GM18858 (cell line): Measurements from ENCODE around the gene LRCH3.

ENCODE experiments used
- ATAC-seq: cut with Tn5 transposase; IDR thresholded peaks from one replicate; pipeline ENCODE4 v1.9.1; 2021; ENCODE audit not compliant: unreplicated experiment

Gene LRCH3

DNA sequence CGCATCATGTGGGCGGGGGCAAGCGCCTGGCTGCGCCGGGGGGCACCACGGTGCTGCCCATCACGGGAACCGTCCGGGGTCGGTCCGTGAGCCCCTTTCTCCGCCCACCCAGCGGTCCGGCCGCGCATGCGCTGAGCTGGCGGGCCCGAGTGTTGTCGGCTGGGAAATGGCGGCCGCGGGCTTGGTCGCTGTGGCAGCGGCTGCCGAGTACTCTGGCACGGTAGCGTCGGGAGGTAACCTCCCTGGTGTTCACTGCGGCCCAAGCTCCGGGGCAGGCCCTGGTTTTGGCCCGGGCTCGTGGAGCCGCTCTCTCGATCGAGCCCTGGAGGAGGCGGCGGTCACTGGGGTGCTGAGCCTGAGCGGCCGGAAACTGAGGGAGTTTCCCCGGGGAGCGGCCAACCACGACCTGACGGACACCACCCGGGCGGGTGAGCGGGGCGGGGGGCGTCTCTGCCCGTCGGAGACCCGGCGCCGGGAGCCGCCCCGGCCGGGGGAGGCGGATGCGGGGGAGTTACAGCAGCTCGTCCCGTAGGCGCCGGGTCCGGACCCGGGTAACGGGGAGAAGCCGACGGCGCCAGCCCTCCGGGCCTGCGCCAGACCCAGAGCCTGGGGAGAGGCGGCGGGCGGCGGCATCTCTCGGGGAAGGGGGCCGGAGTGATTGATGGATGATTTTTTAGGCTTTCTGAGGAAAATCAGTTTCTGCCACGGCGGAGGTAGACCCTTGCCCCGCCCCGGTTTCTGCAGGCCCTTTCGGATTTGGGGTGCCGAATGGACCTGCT, at the start of gene LRCH3:
TSS of gene LRCH3 (plus strand) at position 142 of the 779 bp plus-strand sequence. CDS start at position 167, 25 bp downstream.
- ATAC-seq: peak; percentile 53

DNA sequence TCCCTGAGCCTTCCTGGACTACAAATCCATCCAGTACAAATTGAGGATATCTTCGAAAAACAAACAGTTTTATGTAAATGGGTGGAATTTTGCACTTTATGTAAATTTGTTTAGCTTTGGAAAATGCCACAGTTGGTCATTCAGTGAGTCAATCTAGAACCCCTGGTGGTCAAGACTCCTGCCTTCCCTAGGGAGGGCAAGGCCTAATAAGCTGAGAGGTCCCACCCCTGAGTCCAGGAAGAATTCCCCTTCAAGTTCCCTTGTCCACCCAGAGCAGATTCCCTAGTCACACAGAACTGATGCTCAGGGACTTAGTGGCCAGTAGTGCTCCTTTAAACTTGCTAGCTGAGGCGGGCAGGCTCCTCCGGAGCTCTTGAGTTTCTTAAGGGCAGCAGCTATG, 48.3 kb upstream of the LRCH3 start:
- no peak for ATAC-seq

DNA sequence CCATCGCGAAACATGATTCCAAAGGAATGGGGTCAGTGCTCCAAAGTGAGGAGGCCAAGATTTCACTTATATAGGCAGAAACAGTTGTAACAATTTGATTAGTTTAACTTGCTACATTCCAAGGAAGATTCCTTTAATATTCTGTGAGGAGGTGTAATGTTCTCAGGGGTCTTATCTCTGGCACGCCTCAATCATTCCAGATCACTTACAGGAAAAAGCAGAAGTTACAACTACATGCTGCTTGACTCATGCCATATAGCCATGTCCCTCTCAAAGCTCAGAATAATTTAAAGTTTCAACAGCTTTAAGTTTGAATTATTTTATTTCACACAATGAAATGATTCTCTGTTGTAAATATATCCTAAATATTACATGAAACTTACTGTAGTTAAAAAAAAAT, 44.8 kb upstream of the LRCH3 start:
- no peak for ATAC-seq

DNA sequence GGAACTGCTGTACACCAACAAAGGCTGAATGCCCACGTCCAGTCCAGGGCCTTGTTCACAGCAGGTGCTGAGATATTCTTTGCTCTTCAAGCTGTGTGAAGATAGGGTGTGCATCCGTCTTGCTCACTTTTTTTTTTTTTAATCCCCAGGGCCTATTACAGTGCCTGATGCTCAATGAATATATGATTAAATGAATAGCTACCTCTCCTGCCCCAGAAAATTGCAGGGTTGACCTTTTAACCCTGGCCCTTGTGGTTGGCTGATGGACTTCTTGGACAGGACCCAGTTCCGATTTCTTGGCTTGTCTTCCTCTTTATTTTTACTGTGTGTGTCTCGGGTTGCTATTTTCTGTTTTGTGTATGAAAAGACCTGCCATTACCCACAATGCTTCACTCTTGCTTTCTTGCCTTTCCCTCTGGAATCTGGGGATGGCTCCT, 44.2 kb upstream of the LRCH3 start:
- ATAC-seq: no peak

DNA sequence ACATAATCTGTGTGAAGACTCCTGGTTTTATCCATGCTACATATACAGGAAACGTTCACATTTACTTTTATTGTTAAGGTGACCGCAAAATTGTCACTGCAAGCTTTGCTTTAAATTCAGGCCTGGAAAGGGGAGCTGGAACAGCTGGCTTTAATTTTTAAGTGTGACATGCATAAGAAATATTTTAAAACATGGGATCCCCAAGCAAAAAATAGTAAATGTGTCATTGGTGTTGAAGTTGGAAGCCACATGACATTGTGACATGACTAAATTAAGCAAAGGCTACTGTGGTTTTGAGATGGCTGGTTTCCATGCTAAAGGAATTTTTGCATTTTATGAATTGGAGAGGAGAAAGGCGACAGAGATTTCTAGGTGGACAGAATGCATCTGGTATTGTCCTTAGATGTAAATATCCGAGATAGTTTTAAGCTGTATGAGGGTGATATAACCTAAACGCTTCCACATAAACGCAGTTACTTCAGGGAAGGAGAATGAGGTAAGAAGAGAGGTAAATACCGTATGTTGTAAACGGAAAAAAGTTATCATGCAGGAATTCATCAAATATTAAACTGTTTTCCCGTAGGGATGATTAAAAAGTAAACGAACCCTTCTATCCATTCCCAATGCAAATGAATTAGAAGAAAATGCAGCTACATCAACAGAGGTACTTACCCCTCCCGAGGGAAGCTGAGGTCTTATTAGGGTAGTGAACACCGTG, 42.3 kb upstream of the LRCH3 start:
- no peak for ATAC-seq

DNA sequence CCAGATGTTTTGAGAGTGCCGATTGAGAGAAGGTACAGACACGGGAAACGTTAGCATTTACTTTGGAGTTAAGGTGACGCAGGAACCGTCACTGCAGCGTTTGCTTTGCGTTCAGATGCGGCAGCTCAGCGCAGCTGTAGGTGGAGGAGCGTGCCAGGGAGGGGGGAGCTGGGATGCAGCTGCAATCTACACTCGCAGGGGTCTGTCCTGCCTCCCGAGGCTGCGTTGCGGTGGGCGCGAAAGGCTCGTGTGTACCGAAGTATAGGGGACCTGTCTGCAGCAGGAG, 41.8 kb upstream of the LRCH3 start:
- ATAC-seq: peak; percentile 11

GRCh38 chr3:197749601-197750395, 41.3 kb upstream of the LRCH3 start, which contains the start of gene FYTTD1:
FYTTD1 (plus strand) TSS chr3:197749883; CDS start chr3:197749972, 89 bp downstream.
- ATAC-seq: peak; percentile 60

- no peak for ATAC-seq
Observed at GRCh38 chr3:197750396-197750831, 40.6 kb upstream of the LRCH3 start.

- no peak for ATAC-seq
Observed at GRCh38 chr3:197750858-197751737, 40.0 kb upstream of the LRCH3 start.

DNA sequence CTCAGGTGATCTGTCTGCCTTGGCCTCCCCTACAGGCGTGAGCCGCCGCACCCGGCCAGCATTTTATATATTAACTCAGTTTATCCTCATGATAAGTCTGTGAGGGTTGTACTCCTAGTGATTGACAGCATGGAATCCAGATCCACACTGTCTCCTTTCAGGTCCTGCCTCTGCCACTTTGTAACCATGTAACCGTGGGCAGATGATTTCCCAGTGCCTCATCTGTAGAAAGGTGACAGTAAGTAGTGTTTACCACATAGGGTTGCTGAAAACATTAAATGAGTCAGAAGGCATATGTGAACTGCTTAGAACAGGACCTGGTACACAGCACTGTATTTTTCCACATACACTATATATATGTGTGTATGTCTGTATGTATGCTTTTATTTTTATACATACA, 38.9 kb upstream of the LRCH3 start:
- no peak for ATAC-seq

GRCh38 chr3:197753263-197753662, 37.8 kb upstream of the LRCH3 start:
- no peak for ATAC-seq

- ATAC-seq: no peak
Observed at GRCh38 chr3:197756704-197757103, 34.4 kb upstream of the LRCH3 start.

DNA sequence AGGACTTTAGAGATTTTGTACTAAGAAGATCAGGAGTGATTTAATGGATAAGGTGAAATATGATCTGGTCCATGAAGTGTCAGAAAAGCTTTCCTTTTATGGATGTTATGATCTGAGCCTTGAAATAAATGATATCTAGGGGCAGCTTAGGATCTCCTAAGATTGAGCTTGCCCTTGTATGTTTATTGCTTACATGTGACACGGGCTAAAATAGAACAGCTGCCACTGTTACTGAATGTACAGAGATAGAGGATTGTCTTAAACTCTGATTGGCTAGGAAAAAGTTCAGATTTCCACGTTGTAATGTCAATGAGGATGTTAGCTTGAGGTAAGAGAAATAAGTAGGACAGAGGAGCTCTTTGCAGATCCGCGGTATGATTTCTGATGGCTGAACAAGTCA, 32.5 kb upstream of the LRCH3 start:
- no peak for ATAC-seq

DNA sequence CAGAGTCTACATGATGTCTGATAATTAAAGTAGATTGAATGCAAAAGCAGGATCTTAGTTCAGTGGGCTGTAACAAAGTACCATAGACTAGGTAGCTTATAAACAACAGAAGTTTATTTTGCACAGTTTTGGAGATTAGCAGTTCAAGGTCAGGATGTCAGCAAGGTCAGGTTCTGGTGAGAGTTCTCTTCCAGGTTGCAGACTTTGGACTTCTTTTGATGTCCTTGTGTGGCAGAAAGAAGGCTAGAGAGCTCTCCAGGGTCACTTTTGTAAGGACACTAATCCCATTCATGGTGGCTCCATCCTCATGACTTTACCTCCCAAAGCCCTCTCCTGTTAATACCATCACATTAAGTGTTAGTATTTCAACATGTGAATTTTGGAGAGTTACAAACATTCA, 29.3 kb upstream of the LRCH3 start:
- no peak for ATAC-seq

DNA sequence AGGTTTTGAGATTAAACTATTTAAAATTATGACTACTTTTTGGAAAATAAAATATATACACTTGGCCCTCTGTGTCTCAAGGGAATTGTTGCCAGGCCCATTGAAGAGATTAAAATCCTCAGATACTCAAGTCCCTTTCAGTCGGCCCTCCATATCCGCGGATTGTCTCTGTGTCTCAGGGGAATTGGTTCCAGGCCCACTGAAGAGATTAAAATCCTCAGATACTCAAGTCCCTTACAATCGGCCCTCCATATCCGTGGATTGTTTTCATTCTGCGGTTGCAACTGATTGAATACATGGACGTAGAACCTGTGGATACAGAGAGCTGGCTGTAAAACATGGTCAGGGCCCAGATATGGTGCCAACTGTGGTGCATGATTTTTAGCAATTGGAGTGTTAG, 15.7 kb upstream of the LRCH3 start:
- ATAC-seq: no peak

GRCh38 chr3:197782230-197782629, 8.8 kb upstream of the LRCH3 start:
- no peak for ATAC-seq

DNA sequence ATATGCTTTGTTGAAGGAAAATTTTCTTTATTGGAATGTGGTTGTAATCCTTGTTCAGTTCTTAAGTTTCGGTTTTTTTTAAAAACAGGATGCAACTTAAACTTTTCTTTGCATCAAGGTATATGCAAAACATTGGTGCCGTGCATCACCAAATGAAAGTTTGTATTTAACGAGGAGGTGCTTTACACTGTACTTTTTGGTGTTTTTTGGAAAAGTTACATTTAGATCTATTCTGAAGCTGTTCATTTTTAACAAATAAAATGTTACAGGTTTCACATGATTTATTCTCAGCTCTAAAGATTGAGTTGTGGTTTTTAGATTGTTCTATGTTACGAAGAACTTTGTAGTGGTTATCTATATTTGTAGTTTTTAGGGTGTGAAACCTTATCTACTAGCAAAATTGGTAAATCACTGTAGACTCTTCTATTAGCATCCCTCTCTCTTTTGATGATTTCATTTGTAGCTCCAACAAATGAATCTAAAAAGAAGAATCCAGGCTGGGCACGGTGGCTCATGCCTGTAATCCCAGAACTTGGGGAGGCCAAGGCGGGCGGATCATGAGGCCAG, 7.0 kb upstream of the LRCH3 start:
- no peak for ATAC-seq

DNA sequence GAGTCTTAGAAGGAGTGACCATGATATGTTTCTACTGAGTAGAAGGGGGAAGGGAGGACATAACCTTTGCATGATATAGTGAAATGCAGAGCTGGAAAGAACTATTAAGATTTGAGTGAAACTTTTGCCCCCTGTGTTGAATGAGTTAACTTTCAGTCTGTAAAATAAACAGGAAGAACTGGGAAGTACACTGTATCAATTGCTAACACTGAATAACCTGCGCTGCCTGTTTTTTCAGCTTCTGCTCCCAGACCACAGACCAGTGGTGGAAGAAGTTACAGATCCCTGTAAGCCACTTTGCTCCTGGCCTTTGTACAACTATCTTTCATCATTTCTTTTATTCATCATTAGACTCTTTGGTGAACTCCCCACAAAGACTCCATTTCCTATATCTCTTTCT, 3.6 kb upstream of the LRCH3 start:
- no peak for ATAC-seq

DNA sequence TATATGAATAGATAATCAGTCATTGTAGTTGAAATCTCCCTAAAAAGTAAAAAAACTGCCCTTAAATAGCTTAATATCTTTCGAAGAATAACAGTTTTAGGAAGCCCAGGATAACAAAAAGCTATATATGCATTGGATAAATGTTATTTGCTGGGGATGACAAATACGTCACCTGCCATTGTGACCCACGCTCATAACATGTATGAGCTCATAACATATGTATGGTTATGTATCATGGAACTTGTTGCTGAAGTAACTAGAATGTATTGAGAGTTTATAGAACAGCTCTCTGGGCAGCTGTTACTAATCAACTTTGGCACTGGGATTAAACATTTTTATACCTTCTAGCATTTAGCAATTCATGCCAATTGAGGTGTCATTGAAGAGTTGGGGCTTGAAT, 1.7 kb upstream of the LRCH3 start:
- no peak for ATAC-seq

- ATAC-seq: no peak
Observed at GRCh38 chr3:197790033-197790432, 1.0 kb upstream of the LRCH3 start.
